Breast epithelium (tissue), 4 donors: Measurements from ENCODE around the gene PLSCR3. TPM values are rescaled to one million over a fixed set of nuclear protein-coding genes. Genes with fewer than 3 reads are reported as not detected.
"Not testable (repeated sequence)": the region's sequence is repeated elsewhere in the genome, so short reads cannot be mapped to it uniquely, and the experiment has no call there.

Source experiments
- DNase-seq, 2 donors: peaks; one replicate each; pipeline ENCODE4 v3.0.0-alpha.2; 2019; ENCODE audit warnings: low spot score in 2 of 2
- H3K27ac ChIP-seq, 2 donors: fragments of 200-600 bp; sonication (generic) in 1 of 2; one replicate each; pipeline ENCODE4 v1.5.1; 2016 to 2019; ENCODE audit warnings: mild to moderate bottlenecking in 1 of 2
- H3K27me3 ChIP-seq, 2 donors: fragments of 200-600 bp; sonication (generic) in 1 of 2; one replicate each; pipeline versions ENCODE4 v1.5.1 to v1.6.0; 2017 to 2019; ENCODE audit warnings: control low read depth in 1 of 2, mild to moderate bottlenecking in 1 of 2
- H3K36me3 ChIP-seq: fragments of 200-600 bp; one replicate; pipeline ENCODE4 v1.5.1; 2019
- H3K4me1 ChIP-seq, 2 donors: fragments of 200-600 bp; sonication (generic); one replicate each; pipeline ENCODE4 v1.5.1; 2016 to 2019; ENCODE audit warnings: control low read depth in 1 of 2
- H3K4me3 ChIP-seq, 3 donors: fragments of 200-600 bp; sonication (generic); 1 replicate in 2 of 3; 2 replicates in 1 of 3; pipeline ENCODE4 v1.5.1; 2016 to 2019; ENCODE audit warnings: mild to moderate bottlenecking in 3 of 3, moderate library complexity in 2 of 3
- H3K9me3 ChIP-seq, 2 donors: fragments of 200-600 bp; sonication (generic) in 1 of 2; one replicate each; pipeline ENCODE4 v1.5.1; 2016 to 2019; ENCODE audit warnings: control low read depth in 1 of 2
- POLR2A ChIP-seq: fragments of 450-650 bp; IDR thresholded peaks from one replicate; pipeline ENCODE4 v1.6.1; 2016; ENCODE audit warnings: antibody characterized with exemption, mild to moderate bottlenecking, moderate library complexity
- POLR2AphosphoS5 ChIP-seq, 3 donors: sonication (generic); formaldehyde crosslinking; IDR thresholded peaks; one replicate each; pipeline ENCODE4 v1.6.1; 2017; ENCODE audit warnings: antibody characterized with exemption in 3 of 3
- intact Hi-C: fragments of 100-400 bp; cut with DNase I; formaldehyde crosslinking; loops from one replicate; pipeline ENCODE4 v1.15.1; 2023; ENCODE audit warnings: low total_unique reads
- total RNA-seq, 3 donors: library from RNA; depleted of rRNA; stranded (reverse); fragments of >200 nt; gene quantifications; one replicate each; pipeline ENCODE4 v1.1.0, GENCODE V29; 2016
- TF ChIP-seq, protein P1 (sequence below), 3 donors: fragments of 450-650 bp; IDR thresholded peaks; one replicate each; pipeline ENCODE4 v1.5.1; 2016 to 2017; ENCODE audit warnings: antibody characterized with exemption in 3 of 3, mild to moderate bottlenecking in 3 of 3, moderate library complexity in 3 of 3

PLSCR3 gene
- total RNA-seq, 3 donors from 2014 or later, result 16.0 to 24.3 (median 19.0) TPM

DNA sequence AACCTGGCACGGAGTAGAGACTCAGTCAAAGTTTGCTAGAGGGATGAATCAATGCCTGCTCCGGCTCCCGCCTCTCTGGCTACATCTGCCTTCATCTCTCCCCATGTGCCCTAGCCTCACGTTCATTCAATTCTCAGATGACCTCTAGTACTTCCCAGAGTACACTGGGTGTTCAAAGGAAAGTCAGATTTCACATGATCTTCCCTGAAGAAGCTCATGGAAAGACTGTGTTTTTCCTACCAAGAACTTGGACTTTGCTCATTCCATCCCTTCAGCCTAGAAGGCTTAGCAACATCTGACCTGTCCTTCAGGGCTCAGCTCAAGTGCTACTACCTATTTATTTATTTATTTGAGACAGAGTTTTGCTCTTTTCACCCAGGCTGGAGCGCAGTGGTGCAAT, 24.5 kb downstream of the PLSCR3 start:
- H3K4me3 ChIP-seq, result no peak overlapping the region
- TF ChIP-seq POLR2AphosphoS5 (IDR thresholded peaks at IDR 0.05), result no peak
- TF ChIP-seq POLR2A, result no peak
- TF ChIP-seq, protein P1, sequence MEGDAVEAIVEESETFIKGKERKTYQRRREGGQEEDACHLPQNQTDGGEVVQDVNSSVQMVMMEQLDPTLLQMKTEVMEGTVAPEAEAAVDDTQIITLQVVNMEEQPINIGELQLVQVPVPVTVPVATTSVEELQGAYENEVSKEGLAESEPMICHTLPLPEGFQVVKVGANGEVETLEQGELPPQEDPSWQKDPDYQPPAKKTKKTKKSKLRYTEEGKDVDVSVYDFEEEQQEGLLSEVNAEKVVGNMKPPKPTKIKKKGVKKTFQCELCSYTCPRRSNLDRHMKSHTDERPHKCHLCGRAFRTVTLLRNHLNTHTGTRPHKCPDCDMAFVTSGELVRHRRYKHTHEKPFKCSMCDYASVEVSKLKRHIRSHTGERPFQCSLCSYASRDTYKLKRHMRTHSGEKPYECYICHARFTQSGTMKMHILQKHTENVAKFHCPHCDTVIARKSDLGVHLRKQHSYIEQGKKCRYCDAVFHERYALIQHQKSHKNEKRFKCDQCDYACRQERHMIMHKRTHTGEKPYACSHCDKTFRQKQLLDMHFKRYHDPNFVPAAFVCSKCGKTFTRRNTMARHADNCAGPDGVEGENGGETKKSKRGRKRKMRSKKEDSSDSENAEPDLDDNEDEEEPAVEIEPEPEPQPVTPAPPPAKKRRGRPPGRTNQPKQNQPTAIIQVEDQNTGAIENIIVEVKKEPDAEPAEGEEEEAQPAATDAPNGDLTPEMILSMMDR (IDR thresholded peaks at IDR 0.05), result no peak
- H3K27me3 ChIP-seq, result no peaks in the 10 kb centered on the region
- no peaks in the 10 kb centered on the region for H3K36me3 ChIP-seq
- no peak overlapping the region for H3K27ac ChIP-seq
- intact Hi-C loops, result no loop called here
- no peak for DNase-seq
- no peaks in the 10 kb centered on the region for H3K9me3 ChIP-seq
- H3K4me1 ChIP-seq, result no peaks in the 10 kb centered on the region

DNA sequence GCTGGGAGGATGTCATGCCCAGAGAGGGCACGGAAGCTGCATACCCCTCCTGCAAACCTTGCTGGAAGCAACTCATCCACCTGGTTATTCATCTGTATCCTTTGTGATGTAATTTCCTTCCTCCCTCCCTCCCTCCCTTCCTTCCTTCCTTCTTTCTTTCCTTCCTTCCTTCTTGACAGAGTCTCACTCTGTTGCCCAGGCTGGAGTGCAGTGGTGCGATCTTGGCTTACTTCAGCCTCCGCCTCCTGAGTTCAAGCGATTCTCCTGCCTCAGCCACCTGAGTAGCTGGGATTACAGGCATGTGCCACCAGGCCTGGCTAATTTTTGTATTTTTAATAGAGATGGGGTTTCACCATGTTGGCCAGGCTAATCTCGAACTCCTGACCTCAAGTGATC, 25.7 kb downstream of the PLSCR3 start:
- DNase-seq, H3K4me1 ChIP-seq, H3K4me3 ChIP-seq, intact Hi-C loops, H3K9me3 ChIP-seq, H3K27me3 ChIP-seq, H3K36me3 ChIP-seq, H3K27ac ChIP-seq: not testable (repeated sequence)

DNA sequence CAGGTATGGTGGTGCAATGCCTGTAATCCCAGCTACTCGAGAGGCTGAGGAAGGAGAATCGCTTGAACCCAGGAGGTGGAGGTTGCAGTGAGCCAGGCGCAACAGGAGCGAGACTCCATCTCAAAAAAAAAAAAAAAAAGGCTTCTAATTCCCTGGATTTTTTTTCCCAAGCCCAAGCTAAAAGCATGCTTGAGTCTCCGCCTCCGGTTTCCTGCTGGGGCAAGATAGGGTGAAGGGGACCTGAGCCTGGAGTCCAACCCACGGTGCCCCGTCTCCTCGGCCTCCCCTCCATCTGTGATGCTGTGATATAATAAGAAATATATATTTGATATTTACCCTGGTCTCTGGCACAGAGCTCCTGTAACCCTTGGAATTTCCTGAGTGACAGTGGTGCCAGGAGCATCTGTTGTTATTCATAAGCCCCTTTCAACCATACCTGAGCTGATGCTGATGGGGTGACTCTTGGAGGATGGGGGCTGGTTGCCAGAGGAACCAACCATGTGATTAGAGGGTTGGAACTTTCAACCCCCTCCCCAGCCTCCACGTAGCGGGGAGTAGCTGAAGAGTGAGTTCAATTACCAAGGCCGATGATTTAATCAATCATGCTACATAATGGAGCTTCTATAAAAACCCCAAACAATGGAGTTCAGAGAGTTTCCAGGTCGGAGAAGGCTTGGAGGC, 26.3 kb downstream of the PLSCR3 start:
- H3K27me3 ChIP-seq, result no peaks in the 10 kb centered on the region
- no peaks in the 10 kb centered on the region for H3K4me1 ChIP-seq
- H3K9me3 ChIP-seq, result no peaks in the 10 kb centered on the region
- DNase-seq, result no peak
- intact Hi-C loops, result no loop called here
- no peaks in the 10 kb centered on the region for H3K36me3 ChIP-seq
- TF ChIP-seq, protein P1 (IDR thresholded peaks at IDR 0.05), result no peak
- TF ChIP-seq POLR2A, result no peak
- no peak for TF ChIP-seq POLR2AphosphoS5 (IDR thresholded peaks at IDR 0.05)
- H3K27ac ChIP-seq, result no peak overlapping the region
- H3K4me3 ChIP-seq, result no peak overlapping the region

DNA sequence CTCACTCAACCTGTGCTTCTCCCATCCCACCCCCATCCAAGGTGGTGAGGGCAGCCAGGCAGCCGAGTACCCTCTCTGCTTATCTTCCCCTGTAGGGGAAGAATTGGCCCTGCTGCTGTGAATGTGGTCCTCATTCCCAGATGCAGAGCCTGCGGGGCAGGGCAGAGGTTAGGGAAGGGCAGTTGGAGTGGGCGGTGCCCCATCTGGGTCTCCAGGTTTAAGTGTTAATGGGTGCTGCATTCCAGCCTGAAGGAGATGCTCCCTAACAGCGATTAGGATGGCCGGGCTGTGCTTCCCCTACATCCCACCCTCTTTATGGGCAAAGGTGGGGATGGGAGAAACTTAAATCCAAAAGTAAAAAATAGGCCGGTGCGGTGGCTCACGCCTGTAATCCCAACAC, 27.2 kb downstream of the PLSCR3 start:
- Histone ChIP-seq H3K9me3 (no peaks in the 10 kb centered on the region), H3K27me3 (no peaks in the 10 kb centered on the region), H3K36me3 (no peaks in the 10 kb centered on the region), H3K4me1 (no peaks in the 10 kb centered on the region), H3K4me3 (no peak overlapping the region), H3K27ac (no peak overlapping the region)
- intact Hi-C loops, result no loop called here
- TF ChIP-seq POLR2A (no peak), POLR2AphosphoS5 (IDR thresholded peaks at IDR 0.05) (no peak)
- TF ChIP-seq, protein P1 (IDR thresholded peaks at IDR 0.05), result no peak
- no peak for DNase-seq

DNA sequence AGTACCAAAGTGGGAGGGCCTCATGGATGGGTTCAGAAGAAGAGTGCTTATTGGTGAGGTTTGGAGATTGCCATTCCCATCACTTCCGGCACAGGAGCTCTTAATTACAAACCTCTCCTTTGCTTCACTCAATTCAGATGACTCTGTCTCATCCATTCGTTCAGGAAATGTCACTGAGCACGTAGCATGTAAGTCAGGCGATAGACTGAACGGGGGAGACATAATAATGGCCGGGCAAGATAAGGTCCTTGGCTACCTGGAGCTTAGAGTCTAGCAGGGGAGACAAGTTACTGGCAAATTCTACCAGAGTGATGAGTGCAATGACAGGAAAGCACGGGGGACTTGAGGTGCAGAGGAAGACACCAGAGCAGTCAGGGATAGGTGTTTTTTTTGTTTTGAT, 28.4 kb downstream of the PLSCR3 start:
- intact Hi-C loops, H3K9me3 ChIP-seq, H3K27ac ChIP-seq, H3K4me3 ChIP-seq, H3K36me3 ChIP-seq, H3K27me3 ChIP-seq, DNase-seq, H3K4me1 ChIP-seq: not testable (repeated sequence)

DNA sequence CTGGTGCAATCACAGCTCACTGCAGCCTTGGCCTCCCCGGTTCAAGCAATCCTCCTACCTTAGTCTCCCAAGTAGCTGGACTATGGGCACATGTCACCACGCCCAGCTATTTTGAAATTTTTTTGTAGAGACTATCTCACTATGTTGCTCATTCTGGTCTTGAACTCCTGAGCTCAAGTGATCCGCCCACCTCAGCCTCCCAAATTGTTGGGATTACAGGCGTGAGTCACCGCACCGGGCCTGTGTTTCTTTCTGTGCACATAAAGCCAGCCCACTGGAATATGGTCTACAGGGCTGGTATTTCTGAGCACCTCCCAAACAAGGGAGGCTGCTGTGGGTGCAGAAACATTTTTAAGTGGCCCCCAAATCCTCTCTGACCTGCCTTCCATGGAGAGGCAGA, 31.0 kb downstream of the PLSCR3 start:
- Histone ChIP-seq H3K9me3 (no peaks in the 10 kb centered on the region), H3K27ac (no peak overlapping the region), H3K4me1 (no peaks in the 10 kb centered on the region), H3K4me3 (no peak overlapping the region), H3K36me3 (no peaks in the 10 kb centered on the region), H3K27me3 (no peaks in the 10 kb centered on the region)
- DNase-seq, result no peak
- intact Hi-C loops, result no loop called here
- TF ChIP-seq, protein P1 (IDR thresholded peaks at IDR 0.05), result no peak
- TF ChIP-seq POLR2A, result no peak
- no peak for TF ChIP-seq POLR2AphosphoS5 (IDR thresholded peaks at IDR 0.05)
